ENCODE results near the gene MAP4K4.

Gene MAP4K4

GRCh38 chr2:101833890-101834523 is 136.5 kb downstream of the MAP4K4 start:
- no peak for DNase-seq (ENCODE audit: low read depth, low spot score)

GRCh38 chr2:101837354-101837753 is 139.8 kb downstream of the MAP4K4 start:
- no peak for DNase-seq (ENCODE audit: low read depth, low spot score)

- no peak for DNase-seq (ENCODE audit: low read depth, low spot score)
Observed at GRCh38 chr2:101841679-101842327, 144.3 kb downstream of the MAP4K4 start.

GRCh38 chr2:101842471-101842870 is 145.0 kb downstream of the MAP4K4 start:
- no peak for DNase-seq (ENCODE audit: low read depth, low spot score)

- DNase-seq (ENCODE audit: low read depth, low spot score), result peak; percentile 46
Observed at GRCh38 chr2:101843048-101843447, 145.5 kb downstream of the MAP4K4 start.

GRCh38 chr2:101843471-101843870 is 146.0 kb downstream of the MAP4K4 start:
- no peak for DNase-seq (ENCODE audit: low read depth, low spot score)

GRCh38 chr2:101844055-101844635 is 146.6 kb downstream of the MAP4K4 start:
- DNase-seq (ENCODE audit: low read depth, low spot score), result peak; percentile 85

GRCh38 chr2:101846973-101847372 is 149.5 kb downstream of the MAP4K4 start:
- DNase-seq (ENCODE audit: low read depth, low spot score), result no peak

- DNase-seq (ENCODE audit: low read depth, low spot score), result no peak
Observed at GRCh38 chr2:101847661-101848339, 150.3 kb downstream of the MAP4K4 start.

GRCh38 chr2:101848769-101849410 is 151.4 kb downstream of the MAP4K4 start:
- no peak for DNase-seq (ENCODE audit: low read depth, low spot score)

GRCh38 chr2:101850450-101850849 is 152.9 kb downstream of the MAP4K4 start:
- no peak for DNase-seq (ENCODE audit: low read depth, low spot score)

- no peak for DNase-seq (ENCODE audit: low read depth, low spot score)
Observed at GRCh38 chr2:101850991-101851390, 153.5 kb downstream of the MAP4K4 start.

- DNase-seq (ENCODE audit: low read depth, low spot score), result no peak
Observed at GRCh38 chr2:101852824-101853223, 155.3 kb downstream of the MAP4K4 start.

GRCh38 chr2:101854877-101855276 is 157.4 kb downstream of the MAP4K4 start:
- no peak for DNase-seq (ENCODE audit: low read depth, low spot score)

- no peak for DNase-seq (ENCODE audit: low read depth, low spot score)
Observed at GRCh38 chr2:101855776-101856175, 158.3 kb downstream of the MAP4K4 start.

- no peak for DNase-seq (ENCODE audit: low read depth, low spot score)
Observed at GRCh38 chr2:101858246-101858645, 160.7 kb downstream of the MAP4K4 start.

- DNase-seq (ENCODE audit: low read depth, low spot score), result no peak
Observed at GRCh38 chr2:101858910-101859309, 161.4 kb downstream of the MAP4K4 start.

GRCh38 chr2:101859604-101860003 is 162.1 kb downstream of the MAP4K4 start:
- DNase-seq (ENCODE audit: low read depth, low spot score), result no peak

- no peak for DNase-seq (ENCODE audit: low read depth, low spot score)
Observed at GRCh38 chr2:101860157-101860556, 162.7 kb downstream of the MAP4K4 start.

- no peak for DNase-seq (ENCODE audit: low read depth, low spot score)
Observed at GRCh38 chr2:101860782-101861181, 163.3 kb downstream of the MAP4K4 start.

GRCh38 chr2:101861382-101861781 is 163.9 kb downstream of the MAP4K4 start:
- no peak for DNase-seq (ENCODE audit: low read depth, low spot score)

GRCh38 chr2:101863534-101863933 is 166.0 kb downstream of the MAP4K4 start:
- no peak for DNase-seq (ENCODE audit: low read depth, low spot score)

Measured in astrocyte of the hippocampus (primary cell).